ENCODE results near the gene ACSL4. TPM values are rescaled to one million over a fixed set of nuclear protein-coding genes. Genes with fewer than 3 reads are reported as not detected.
A peak's percentile ranks its signal among the peaks of the same experiment; 100 is the strongest.
"Not testable (repeated sequence)": the region's sequence is repeated elsewhere in the genome, so short reads cannot be mapped to it uniquely, and the experiment has no call there.

The ACSL4 gene
- total and polyA plus RNA-seq, 12 donors: 12.7 to 69.4 (median 50.2) TPM

- H3K27me3 ChIP-seq: peaks cover 0 to 6% (median 0%) of the 10 kb centered on the region in 7 donors
- H3K36me3 ChIP-seq: peaks cover 0 to 9% (median 0%) of the 10 kb centered on the region in 9 donors
- TF ChIP-seq CTCF (IDR thresholded peaks at IDR 0.05): no peak
- H3K4me1 ChIP-seq: no peaks in the 10 kb centered on the region
- 88 to 98% methylated on average over 2 of the region's 2 CpGs for WGBS, 2 donors
- H3K4me3 ChIP-seq: no peak overlapping the region
- DNase-seq: no peak
- no peaks in the 10 kb centered on the region for H3K9me3 ChIP-seq
- intact Hi-C loops (cut with DNase I): no loop called here
- H3K27ac ChIP-seq: no peak overlapping the region
- no peak for ATAC-seq
These were observed 89.4 kb downstream of the ACSL4 start for GRCh38 chrX:109643687-109644086.

GRCh38 chrX:109638158-109638557 lies 94.9 kb downstream of the ACSL4 start:
- ATAC-seq: no peak
- no peaks in the 10 kb centered on the region for H3K9me3 ChIP-seq
- no peak overlapping the region for H3K4me3 ChIP-seq
- H3K4me1 ChIP-seq: no peaks in the 10 kb centered on the region
- DNase-seq: no peak
- WGBS, 2 donors: 96 to 100% methylated on average over 1 of the region's 1 CpG
- no peak overlapping the region for H3K27ac ChIP-seq
- peaks cover 0 to 9% (median 0%) of the 10 kb centered on the region in 9 donors for H3K36me3 ChIP-seq
- intact Hi-C loops (cut with DNase I): loop anchor here in 1 of 10 donors (10.0 kb wide), 1 partner anchor 153 kb away; the partner anchor contains the start of gene GUCY2F
- H3K27me3 ChIP-seq: peaks cover 0 to 12% (median 0%) of the 10 kb centered on the region in 7 donors
- TF ChIP-seq CTCF (IDR thresholded peaks at IDR 0.05): no peak

- 88 to 91% methylated on average over 2 of the region's 2 CpGs for WGBS, 2 donors
- ATAC-seq, H3K4me3 ChIP-seq, DNase-seq, H3K9me3 ChIP-seq, H3K36me3 ChIP-seq, H3K4me1 ChIP-seq, H3K27ac ChIP-seq: not testable (repeated sequence)
- intact Hi-C loops (cut with DNase I): loop anchor here in 1 of 10 donors (10.0 kb wide), 1 partner anchor 153 kb away; the partner anchor contains the start of gene GUCY2F
- peaks cover 0 to 13% (median 0%) of the 10 kb centered on the region in 7 donors for H3K27me3 ChIP-seq
These were observed 95.6 kb downstream of the ACSL4 start for GRCh38 chrX:109637477-109637876.

- Histone ChIP-seq H3K36me3 (peaks cover 0 to 9% (median 0%) of the 10 kb centered on the region in 9 donors), H3K27ac (no peak overlapping the region), H3K27me3 (peaks cover 0 to 11% (median 0%) of the 10 kb centered on the region in 7 donors), H3K9me3 (no peaks in the 10 kb centered on the region), H3K4me3 (no peak overlapping the region), H3K4me1 (no peaks in the 10 kb centered on the region)
- TF ChIP-seq CTCF (IDR thresholded peaks at IDR 0.05): peak in 6 of 9 donors; percentile 27 to 53 (median 44)
- WGBS, 2 donors: 22 to 25% methylated on average over 3 of the region's 3 CpGs
- DNase-seq (no peak), ATAC-seq (peak in 1 of 8 donors; percentile 29)
- intact Hi-C loops (cut with DNase I): loop anchor here in 2 of 10 donors (2.0 to 10.0 kb wide), 2 partner anchors 148 to 150 kb away; partner anchors contain the start of gene GUCY2F (in 1 of the 2)
These were observed 97.9 kb downstream of the ACSL4 start for GRCh38 chrX:109635146-109635545.

GRCh38 chrX:109632906-109633504 lies 100.1 kb downstream of the ACSL4 start:
- H3K27me3 ChIP-seq: peaks cover 0 to 11% (median 0%) of the 10 kb centered on the region in 7 donors
- intact Hi-C loops (cut with DNase I): loop anchor here in 9 of 10 donors (2.0 to 10.0 kb wide), 3 partner anchors 146 to 148 kb away; partner anchors contain the start of gene GUCY2F (in 1 of the 9)

More at GRCh38 chrX:109632906-109633504, 100.1 kb downstream of the ACSL4 start:
- DNase-seq (no peak), ATAC-seq (no peak)
- Histone ChIP-seq H3K9me3 (no peaks in the 10 kb centered on the region), H3K4me3 (no peak overlapping the region), H3K4me1 (no peaks in the 10 kb centered on the region), H3K27ac (no peak overlapping the region), H3K36me3 (no peaks in the 10 kb centered on the region)
- 51 to 53% methylated on average over 5 of the region's 5 CpGs for WGBS, 2 donors
- TF ChIP-seq CTCF (IDR thresholded peaks at IDR 0.05): peak; percentile 13 to 55 (median 46)

All from heart right ventricle (tissue), 16 donors.